Globus pallidus (tissue), 1 donor: ENCODE data around the gene STK24.

ENCODE experiments used
- DNase-seq: peaks from one replicate; pipeline ENCODE4 v3.0.0-alpha.2; 2015; ENCODE audit warnings: low spot score

Gene STK24

DNA sequence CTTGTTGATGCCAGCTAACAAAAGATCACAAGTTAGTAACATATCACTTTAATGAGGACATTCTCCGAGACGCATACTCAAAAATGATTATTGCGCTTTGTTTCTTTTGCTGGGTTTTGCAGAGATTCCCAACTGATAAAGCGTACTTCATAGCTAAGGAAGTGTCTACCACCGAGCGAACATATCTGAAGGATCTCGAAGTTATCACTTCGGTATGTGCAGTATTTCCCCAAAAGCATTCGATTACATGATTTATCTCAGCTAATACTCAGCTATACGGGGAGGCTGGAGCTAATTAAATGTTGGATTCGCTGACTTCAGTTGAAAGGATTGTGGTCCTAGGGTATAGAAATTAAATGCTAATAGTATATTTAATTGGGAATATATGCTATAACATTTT lies 166.3 kb downstream of the STK24 start:
- DNase-seq, result no peak

DNA sequence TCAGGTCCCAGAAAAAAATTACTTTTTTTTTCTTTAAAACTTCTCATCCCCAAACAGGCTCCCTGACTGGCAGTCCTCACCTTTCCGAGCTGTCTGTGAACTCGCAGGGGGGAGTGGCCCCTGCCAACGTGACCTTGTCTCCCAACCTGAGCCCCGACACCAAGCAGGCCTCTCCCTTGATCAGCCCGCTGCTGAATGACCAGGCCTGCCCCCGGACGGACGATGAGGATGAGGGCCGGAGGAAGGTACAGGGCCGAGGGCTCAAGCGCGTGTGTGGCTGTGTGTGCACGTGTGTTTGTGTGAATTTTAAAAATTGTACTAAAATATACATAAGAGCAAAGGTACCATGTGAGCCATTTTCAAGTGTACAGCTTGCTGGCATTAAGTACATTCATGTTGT lies 167.6 kb downstream of the STK24 start:
- no peak for DNase-seq

GRCh38 chr13:98407575-98407974 lies 169.3 kb downstream of the STK24 start:
- DNase-seq, result no peak

GRCh38 chr13:98406971-98407370 lies 169.9 kb downstream of the STK24 start:
- DNase-seq, result no peak

GRCh38 chr13:98406427-98406826 lies 170.5 kb downstream of the STK24 start:
- no peak for DNase-seq

DNA sequence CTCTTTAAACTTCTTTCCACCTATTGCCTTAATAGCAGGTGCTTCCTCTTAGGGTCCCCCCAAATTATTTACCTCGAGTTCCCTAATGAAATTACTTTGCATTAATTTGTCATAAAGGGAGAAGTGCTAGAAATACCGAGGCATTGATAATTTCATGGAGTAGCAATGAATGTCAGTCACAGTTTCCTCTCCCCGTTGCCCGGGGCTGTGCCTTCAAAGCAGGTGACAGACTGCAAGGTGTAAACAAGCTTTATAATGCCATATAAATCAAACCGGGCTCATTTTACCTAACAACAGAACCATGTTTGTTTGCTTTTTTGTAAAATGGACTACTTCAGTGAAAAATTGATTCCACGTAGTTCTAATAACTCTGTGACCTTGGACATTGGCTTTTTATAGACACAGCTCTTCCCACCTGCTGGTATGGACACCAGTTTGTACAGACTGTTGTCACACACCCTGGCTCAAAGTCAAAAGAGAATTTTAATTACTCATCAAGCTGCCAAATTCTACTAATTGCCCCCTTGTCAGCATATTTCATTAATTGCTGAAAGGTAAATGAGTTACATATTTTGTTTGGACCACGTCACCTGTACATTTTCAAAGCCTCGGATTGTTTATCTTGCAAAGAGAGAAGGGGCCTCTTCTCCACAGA lies 171.1 kb downstream of the STK24 start:
- no peak for DNase-seq

- DNase-seq, result peak; percentile 28
These were observed 171.8 kb downstream of the STK24 start for GRCh38 chr13:98405107-98405571.

DNA sequence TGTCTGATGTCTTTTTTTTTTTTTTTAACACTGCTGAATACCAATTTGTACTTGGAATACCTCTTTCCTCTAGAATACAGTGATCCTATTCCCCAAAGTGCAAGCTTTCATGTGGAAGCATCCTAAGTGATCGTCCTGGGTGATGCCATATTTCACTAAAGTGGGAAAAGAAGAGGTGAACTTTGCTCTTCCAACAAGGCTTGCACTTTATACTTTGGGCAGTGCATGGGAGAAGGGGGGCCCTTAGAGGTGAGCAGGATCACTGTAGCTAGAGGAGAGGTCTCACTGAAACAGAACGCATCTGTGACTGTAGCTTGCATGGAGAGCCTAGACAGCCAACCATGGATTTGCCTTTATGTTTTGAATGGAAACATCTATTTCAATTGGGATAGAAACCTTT lies 173.8 kb downstream of the STK24 start:
- no peak for DNase-seq

- DNase-seq, result no peak
These were observed 175.0 kb downstream of the STK24 start for GRCh38 chr13:98401934-98402333.

DNA sequence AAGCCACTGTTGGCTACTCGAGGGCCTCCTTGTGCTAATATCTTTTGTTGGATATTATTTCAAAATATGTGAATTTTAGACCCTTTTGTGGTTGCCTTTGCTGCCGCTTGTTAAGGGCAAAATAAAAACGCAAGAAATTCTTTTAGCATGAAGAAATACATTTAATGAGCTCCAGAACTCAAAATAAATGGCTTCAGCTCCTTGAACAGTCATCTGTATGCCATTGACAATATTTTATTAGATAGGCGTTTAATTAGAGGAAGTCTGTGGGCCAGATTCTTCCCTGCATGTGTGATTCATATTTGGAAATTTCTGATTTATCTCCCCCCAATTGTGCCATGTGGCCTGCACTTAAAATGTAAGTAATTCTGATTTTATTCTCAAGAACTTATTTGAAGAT lies 177.2 kb downstream of the STK24 start:
- DNase-seq, result no peak

- DNase-seq, result no peak
These were observed 178.3 kb downstream of the STK24 start for GRCh38 chr13:98398581-98398980.

GRCh38 chr13:98397861-98398260 lies 179.0 kb downstream of the STK24 start:
- DNase-seq, result no peak

GRCh38 chr13:98397221-98397620 lies 179.7 kb downstream of the STK24 start:
- no peak for DNase-seq

GRCh38 chr13:98396071-98396710 lies 180.7 kb downstream of the STK24 start:
- no peak for DNase-seq
